Stromal cell of bone marrow (primary cell): Measurements from ENCODE around the gene MTFMT.
"Not testable (repeated sequence)": the region's sequence is repeated elsewhere in the genome, so short reads cannot be mapped to it uniquely, and the experiment has no call there.

Experiments
- DNase-seq: peaks from one replicate; pipeline ENCODE4 v3.0.0-alpha.2; 2012; ENCODE audit warnings: low read depth

MTFMT gene

GRCh38 chr15:65038836-65039235 is 9.4 kb upstream of the MTFMT start:
- no peak for DNase-seq

DNA sequence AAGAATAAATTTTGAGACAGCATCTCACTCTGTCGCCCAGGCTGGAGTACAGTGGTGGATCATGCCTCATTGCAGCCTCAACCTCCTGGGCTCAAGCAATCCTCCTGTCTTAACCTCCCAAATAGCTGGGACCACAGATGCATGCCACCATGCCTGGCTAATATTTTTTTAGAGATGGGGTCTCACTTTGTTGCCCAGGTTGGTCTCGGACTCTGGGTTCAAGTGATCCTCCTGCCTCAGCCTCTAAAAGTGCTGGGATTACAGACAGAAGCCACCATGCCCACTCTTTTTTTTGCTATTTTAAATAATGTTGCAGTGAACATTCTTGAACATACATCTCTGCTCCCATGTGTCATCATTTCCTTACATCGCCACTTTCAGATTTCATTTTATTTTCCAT is 9.0 kb upstream of the MTFMT start:
- no peak for DNase-seq

DNA sequence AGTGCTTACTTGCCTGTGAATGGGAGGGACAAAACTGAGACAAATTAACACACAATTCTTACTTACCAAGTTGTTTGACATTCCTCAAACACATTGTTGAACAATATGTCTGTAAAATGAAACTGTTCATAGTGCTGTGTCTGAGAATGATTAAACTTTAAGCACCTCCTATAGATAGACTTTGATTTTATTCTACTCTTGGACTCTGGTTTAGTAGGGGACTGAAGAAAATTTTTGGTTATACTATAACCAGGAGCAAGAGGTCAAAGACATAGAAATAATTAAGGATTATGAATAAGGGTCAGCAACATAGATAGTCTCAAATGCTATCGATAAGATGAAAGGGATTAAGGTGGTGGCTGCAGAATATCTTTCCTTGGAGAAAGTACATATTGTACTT is 7.9 kb upstream of the MTFMT start:
- DNase-seq, result no peak

GRCh38 chr15:65034719-65035118 is 5.3 kb upstream of the MTFMT start:
- no peak for DNase-seq

- DNase-seq, result no peak
Observed at GRCh38 chr15:65033659-65034269, 4.3 kb upstream of the MTFMT start.

DNA sequence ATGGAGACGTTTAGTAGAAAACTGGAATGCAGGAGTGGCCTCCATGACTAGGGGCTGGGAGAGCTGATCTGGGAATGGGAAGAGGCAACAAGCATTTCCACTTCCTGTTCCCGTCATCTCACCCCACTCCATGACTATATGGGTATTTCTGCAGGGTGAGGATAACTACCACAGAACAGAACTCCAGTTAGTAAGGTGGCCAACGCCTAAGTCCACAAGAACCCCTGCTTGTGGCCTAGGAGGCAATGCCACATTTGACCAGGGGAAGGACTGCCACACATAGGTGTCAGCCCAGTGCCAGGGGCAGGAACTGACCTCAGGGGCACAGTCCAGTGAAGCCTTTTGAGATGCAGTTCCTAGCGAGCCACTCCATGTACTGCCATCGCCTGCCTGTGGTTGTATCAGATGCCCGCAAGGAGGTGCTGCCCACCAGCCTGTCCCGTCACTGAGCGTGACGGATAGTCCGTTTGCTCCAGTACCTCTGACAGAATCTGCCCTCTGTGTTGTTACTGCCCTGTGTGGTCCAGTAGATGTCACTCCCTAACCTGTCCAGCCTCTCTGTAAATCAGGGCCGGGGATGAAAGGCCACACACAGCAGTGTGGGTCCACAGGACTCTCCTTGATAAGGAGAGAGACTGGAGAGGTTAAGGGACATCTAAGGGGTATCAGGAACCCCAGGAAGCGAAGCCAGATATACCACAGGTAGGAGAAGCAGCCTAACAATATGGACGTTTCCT is 3.5 kb upstream of the MTFMT start:
- DNase-seq, result no peak

DNA sequence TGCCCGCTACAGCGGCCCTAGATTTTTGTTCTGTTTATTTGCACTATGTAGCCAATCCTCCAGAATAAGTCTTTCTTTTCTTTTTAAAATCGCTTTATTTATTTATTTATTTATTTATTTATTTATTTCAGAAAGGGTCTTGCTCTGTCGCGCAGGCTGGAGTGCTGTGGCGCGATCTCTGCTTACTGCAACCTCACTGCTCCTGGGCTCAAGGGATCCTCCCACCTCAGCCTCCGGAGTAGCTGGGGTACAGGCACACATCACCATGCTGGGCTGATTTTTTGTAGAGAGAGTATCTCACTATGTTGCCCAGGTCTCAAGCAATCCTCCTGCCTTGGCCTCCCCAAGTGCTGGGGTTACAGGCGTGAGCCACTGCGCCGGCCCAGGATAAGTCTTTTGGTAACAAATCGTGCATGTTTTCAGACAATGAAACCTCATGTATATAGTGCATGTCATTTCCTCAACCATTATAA is 333 bp upstream of the MTFMT start:
- no peak for DNase-seq

- DNase-seq, result no peak
Observed at GRCh38 chr15:65028338-65028737, 1.1 kb downstream of the MTFMT start.

- DNase-seq, result no peak
Observed at GRCh38 chr15:65027593-65027992, 1.8 kb downstream of the MTFMT start.

DNA sequence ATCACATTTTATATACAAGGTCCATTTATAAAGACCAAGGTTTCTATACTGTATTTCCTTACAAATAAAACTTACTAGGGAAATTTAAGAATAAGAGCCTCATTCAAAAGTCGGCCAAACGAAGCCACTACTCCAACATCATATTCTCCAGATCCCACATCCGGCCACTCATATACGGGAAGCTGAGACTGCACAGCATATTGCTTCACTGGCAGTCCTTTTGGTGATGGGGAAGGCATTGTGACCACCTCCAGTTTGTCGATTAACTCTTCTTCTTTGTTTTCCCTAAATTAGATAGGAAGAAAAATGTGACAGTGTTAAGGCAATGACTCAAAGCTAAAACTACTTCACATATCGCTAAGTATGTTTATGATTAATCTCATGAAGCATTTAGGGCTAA is 2.7 kb downstream of the MTFMT start:
- no peak for DNase-seq

DNA sequence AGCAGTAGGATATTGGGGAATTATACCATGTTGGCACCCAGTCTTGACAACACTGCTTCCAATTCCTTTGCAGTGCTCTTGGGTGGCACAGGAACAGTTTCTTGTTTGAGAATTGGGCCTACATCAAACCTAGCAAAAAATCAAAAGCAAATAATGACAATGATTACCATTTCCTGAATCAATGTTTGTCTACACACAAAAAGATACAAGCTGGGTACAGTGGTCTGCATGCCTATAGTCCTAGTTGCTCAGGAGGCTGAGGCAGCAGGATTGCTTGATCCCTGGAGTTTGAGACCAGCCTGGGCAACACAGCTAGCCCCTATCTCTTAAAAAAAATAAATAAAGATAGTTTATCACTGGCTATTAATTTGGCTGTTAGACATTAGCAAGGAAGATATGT is 8.0 kb downstream of the MTFMT start:
- DNase-seq, result no peak

- no peak for DNase-seq
Observed at GRCh38 chr15:65020419-65020818, 9.0 kb downstream of the MTFMT start.

- DNase-seq, result not testable (repeated sequence)
Observed at GRCh38 chr15:65011198-65011597, 18.2 kb downstream of the MTFMT start.

DNA sequence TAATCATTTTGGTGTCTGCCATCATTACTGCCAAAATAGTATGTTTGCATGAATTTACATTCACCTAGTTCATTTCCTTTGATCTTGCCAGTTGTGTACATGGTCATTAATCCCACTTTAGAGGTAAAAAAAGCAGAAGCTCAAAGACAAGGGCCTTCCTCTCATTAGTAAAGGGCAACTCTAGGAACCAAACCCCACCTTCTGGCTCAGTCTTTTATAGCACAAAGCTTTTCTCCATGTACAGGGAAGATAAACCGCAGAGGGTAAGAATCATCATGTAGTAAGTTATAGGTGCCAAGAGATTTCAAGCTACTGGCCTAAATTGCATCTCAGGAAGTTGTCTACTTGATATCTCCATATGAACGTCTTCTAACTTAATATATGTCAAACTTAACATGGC is 20.5 kb downstream of the MTFMT start:
- no peak for DNase-seq

DNA sequence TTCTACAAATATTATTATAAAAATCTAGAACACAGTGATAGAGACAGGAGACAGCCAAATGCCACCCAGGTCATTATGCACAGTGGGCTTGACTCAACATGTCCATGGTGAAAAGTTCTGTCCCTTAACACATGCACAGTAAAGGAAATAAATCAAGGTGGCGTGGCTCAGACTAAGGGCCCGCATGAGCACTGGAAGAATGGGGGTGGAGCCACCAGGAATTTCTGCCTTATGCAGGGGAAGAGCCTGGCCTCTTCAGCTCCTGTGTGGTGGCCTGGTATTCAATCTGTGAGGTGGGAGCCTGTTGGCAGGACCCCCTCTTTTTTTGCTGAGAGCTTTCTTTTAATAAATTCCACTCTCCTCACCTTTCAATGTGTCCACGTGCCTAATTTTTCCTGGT is 22.6 kb downstream of the MTFMT start:
- DNase-seq, result no peak

GRCh38 chr15:65004993-65005392 is 24.4 kb downstream of the MTFMT start:
- no peak for DNase-seq

- DNase-seq, result no peak
Observed at GRCh38 chr15:64997745-64998375, 31.6 kb downstream of the MTFMT start.

DNA sequence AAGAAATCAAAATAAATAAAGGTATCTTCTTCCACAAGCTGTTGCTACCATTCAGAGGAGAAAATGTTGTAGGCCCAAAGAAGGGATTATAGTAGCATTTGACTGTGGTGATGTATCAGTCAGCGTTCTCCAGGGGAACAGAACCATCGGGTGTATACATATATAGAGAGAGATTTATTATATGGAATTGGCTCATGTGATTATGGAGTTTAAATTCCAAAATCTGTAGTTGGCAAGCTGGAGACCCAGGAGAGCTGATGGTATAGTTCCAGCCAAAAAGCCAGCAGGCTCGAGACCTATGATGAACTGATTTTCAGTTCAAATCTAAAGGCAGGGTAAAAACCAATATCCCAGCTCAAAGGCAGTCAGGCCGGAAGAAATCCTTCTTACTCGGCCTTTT is 32.4 kb downstream of the MTFMT start:
- DNase-seq, result no peak

GRCh38 chr15:64993290-64993689 is 36.1 kb downstream of the MTFMT start:
- no peak for DNase-seq

GRCh38 chr15:64991536-64992135 is 37.8 kb downstream of the MTFMT start:
- no peak for DNase-seq

DNA sequence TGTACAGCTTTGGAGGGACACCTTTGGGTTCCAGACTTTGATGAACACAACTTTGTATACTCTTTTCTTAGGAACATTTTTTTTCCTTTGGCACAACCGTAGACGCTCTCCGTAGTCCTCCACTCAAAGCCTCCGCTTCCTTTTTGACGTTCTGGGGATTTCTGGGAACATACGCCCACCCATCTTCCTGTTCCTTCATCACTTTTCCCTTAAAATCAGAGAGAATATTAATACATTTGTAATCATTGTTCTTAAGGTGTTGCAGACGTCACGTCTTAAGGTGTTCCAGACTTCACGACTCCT is 39.3 kb downstream of the MTFMT start:
- DNase-seq, result no peak

DNA sequence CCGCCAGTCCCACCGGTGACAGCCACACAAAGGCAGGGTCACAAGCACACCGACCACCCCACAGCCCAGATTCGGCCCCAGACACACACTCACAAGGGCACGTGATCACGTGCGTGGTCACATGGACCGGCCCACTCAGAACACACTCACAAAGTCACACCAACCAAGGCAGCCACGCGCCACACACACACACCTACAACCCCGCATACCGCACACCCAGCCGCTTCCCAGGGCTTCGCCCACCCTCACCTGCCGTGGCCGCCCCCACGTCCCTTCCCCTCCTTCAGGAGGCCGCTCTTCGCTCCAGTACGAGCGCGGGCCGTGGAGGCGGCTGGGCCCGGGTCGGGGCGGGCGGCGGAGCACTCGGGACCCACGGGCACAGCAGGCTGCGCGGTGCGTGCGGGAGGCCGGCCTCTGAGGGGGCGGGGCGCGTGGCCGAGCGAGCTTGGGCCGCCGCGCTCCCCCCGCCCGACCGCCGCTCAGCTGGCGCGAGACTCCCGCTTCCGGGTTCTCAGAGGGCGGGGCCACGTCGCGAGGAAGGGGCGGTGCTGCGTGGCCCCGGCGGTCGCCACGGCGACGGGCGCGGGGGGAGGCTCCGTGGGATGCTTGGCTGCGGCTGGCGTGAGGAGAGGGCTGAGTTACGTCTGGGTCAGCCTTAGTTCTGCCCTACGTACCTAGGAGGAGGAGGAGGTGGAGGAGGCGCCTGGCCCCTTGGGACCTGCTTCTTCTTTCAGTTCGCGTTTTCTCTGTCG is 39.8 kb downstream of the MTFMT start, which contains the start of gene SPG21:
Gene SPG21, minus strand, starts transcription at position 499 of the 752 bp plus-strand sequence. CDS start 6,345 bp downstream, outside the sequence.
- peak; percentile 82 for DNase-seq
